Measurements from ENCODE around the gene TMEM88. TPM values are rescaled to one million over a fixed set of nuclear protein-coding genes. Genes with fewer than 3 reads are reported as not detected.

TMEM88 gene
- total RNA-seq, 2 experiments from 2014 or later: 0.41 to 4.0 TPM

DNA sequence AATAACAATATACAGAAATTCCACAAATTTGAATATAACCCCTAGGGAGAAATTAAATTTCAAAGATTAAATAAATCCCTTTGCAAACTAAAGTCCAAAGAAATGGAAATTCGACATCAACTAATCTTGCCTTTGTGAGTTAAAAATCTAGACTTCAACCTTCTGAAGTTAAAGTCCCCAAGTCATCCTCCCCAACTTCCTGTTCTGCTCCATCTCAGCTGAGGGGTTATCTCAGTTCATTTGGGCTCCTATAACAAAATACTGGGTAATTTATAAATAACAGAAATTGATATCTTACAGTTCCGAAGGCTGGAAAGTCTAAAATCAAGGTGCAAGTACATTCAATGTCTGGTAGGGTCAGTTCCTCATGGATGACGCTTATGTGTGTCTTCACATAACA, 43.6 kb upstream of the TMEM88 start:
- TF ChIP-seq, protein P1, sequence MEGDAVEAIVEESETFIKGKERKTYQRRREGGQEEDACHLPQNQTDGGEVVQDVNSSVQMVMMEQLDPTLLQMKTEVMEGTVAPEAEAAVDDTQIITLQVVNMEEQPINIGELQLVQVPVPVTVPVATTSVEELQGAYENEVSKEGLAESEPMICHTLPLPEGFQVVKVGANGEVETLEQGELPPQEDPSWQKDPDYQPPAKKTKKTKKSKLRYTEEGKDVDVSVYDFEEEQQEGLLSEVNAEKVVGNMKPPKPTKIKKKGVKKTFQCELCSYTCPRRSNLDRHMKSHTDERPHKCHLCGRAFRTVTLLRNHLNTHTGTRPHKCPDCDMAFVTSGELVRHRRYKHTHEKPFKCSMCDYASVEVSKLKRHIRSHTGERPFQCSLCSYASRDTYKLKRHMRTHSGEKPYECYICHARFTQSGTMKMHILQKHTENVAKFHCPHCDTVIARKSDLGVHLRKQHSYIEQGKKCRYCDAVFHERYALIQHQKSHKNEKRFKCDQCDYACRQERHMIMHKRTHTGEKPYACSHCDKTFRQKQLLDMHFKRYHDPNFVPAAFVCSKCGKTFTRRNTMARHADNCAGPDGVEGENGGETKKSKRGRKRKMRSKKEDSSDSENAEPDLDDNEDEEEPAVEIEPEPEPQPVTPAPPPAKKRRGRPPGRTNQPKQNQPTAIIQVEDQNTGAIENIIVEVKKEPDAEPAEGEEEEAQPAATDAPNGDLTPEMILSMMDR (conservative IDR thresholded peaks at IDR 0.05; ENCODE audit: low read length): no peak
- TF ChIP-seq EZH2phosphoT487 (IDR thresholded peaks at IDR 0.05; ENCODE audit: borderline replicate concordance, low read depth, low read length): no peak
- Histone ChIP-seq H3K4me3 (ENCODE audit: low read depth, low read length, poor library complexity, severe bottlenecking) (no peak overlapping the region), H3K36me3 (ENCODE audit: insufficient read depth, low read length) (no peaks in the 10 kb centered on the region), H3K9me2 (ENCODE audit: insufficient read depth, low read length) (no peaks in the 10 kb centered on the region), H3K9me3 (ENCODE audit: low read length) (no peaks in the 10 kb centered on the region), H3K79me2 (ENCODE audit: insufficient read depth, low read depth, low read length) (no peaks in the 10 kb centered on the region), H3K27ac (ENCODE audit: low read depth, low read length, poor library complexity, severe bottlenecking) (no peak overlapping the region), H4K20me1 (ENCODE audit: insufficient read depth, low read length) (no peaks in the 10 kb centered on the region), H3K4me1 (ENCODE audit: insufficient read depth, low read length, poor library complexity, severe bottlenecking) (no peaks in the 10 kb centered on the region), H2AFZ (ENCODE audit: low read length) (no peak overlapping the region), H3K4me2 (ENCODE audit: low read length) (no peak overlapping the region)
- CTCF ChIA-PET (ENCODE audit: unreplicated experiment): no interaction called here
- DNase-seq (ENCODE audit: low spot score): no peak
- BruUV-seq (replicated peaks): no TSS peak
- POLR2A ChIA-PET: interaction anchor here (0.5 kb wide), 1 partner anchor 93 kb away, joined by 3 read pairs; no protein-coding TSS in a partner anchor
- intact Hi-C loops (cut with micrococcal nuclease; ENCODE audit: unreplicated experiment): loop anchor here (10.0 kb wide), 1 partner anchor 66 kb away; no protein-coding TSS in a partner anchor

DNA sequence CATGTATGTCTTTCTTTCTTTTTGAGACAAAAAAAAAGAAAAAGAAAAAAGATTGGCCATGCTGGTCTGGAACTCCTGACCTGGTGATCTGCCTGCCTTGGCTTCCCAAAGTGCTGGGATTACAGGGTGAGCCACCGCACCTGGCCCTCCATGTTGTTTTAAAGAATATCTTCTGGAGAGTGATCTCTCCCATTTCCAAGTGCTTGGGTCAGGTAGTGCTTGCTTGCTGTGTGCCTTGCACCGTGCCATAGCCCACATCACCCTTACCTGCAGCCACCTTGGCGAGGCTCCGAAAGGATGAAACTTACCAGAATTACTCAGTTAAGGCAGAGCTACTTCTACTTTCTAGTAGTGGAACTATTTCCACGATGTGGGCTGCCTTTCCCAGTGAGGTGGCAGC, 39.9 kb upstream of the TMEM88 start:
- Histone ChIP-seq H3K27ac (ENCODE audit: low read depth, low read length, poor library complexity, severe bottlenecking) (no peak overlapping the region), H2AFZ (ENCODE audit: low read length) (no peak overlapping the region), H3K79me2 (ENCODE audit: insufficient read depth, low read depth, low read length) (no peaks in the 10 kb centered on the region), H3K9me2 (ENCODE audit: insufficient read depth, low read length) (no peaks in the 10 kb centered on the region), H4K20me1 (ENCODE audit: insufficient read depth, low read length) (no peaks in the 10 kb centered on the region), H3K4me2 (ENCODE audit: low read length) (no peak overlapping the region), H3K4me3 (ENCODE audit: low read depth, low read length, poor library complexity, severe bottlenecking) (no peak overlapping the region), H3K4me1 (ENCODE audit: insufficient read depth, low read length, poor library complexity, severe bottlenecking) (no peaks in the 10 kb centered on the region), H3K9me3 (ENCODE audit: low read length) (no peaks in the 10 kb centered on the region), H3K36me3 (ENCODE audit: insufficient read depth, low read length) (no peaks in the 10 kb centered on the region)
- POLR2A ChIA-PET: no interaction called here
- TF ChIP-seq, protein P1 (conservative IDR thresholded peaks at IDR 0.05; ENCODE audit: low read length): no peak
- TF ChIP-seq EZH2phosphoT487 (IDR thresholded peaks at IDR 0.05; ENCODE audit: borderline replicate concordance, low read depth, low read length): no peak
- no TSS peak for BruUV-seq (replicated peaks)
- intact Hi-C loops (cut with micrococcal nuclease; ENCODE audit: unreplicated experiment): loop anchor here (10.0 kb wide), 1 partner anchor 70 kb away; no protein-coding TSS in a partner anchor
- CTCF ChIA-PET (ENCODE audit: unreplicated experiment): no interaction called here
- no peak for DNase-seq (ENCODE audit: low spot score)

DNA sequence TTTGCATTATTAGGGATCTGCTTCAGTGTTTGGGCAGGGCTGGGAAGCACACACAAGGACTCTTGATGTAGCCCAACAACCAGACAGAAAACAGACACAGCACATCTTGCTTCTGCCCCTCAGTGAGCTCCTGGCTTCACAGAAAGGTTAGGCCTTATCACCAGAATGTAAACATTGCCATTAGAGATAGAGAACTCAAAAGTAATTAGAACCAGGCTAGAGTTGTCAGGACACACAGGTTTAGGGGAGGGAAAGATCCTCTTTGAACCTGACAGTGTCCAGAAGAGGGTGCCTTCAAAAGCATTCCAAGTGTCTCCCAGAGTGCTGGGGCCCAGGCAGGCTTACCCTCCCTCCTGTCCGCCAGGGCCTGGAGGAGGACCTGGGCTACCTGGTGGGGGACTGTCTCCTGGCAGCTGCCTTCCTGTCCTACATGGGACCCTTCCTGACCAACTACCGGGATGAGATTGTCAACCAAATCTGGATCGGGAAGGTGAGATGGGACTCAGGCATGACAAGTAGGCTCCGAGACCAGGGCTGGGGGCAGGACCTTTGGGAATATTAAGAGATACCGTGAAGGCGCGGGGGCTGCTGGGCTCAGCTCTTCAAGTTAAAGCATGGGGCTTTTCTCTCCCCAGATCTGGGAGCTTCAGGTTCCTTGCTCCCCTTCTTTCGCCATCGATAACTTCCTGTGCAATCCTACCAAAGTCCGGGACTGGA, 37.8 kb upstream of the TMEM88 start:
- BruUV-seq (replicated peaks): no TSS peak
- Histone ChIP-seq H3K9me3 (ENCODE audit: low read length) (no peaks in the 10 kb centered on the region), H3K79me2 (ENCODE audit: insufficient read depth, low read depth, low read length) (no peaks in the 10 kb centered on the region), H2AFZ (ENCODE audit: low read length) (no peak overlapping the region), H4K20me1 (ENCODE audit: insufficient read depth, low read length) (no peaks in the 10 kb centered on the region), H3K4me1 (ENCODE audit: insufficient read depth, low read length, poor library complexity, severe bottlenecking) (no peaks in the 10 kb centered on the region), H3K27ac (ENCODE audit: low read depth, low read length, poor library complexity, severe bottlenecking) (no peak overlapping the region), H3K4me3 (ENCODE audit: low read depth, low read length, poor library complexity, severe bottlenecking) (no peak overlapping the region), H3K36me3 (ENCODE audit: insufficient read depth, low read length) (no peaks in the 10 kb centered on the region), H3K4me2 (ENCODE audit: low read length) (no peak overlapping the region), H3K9me2 (ENCODE audit: insufficient read depth, low read length) (no peaks in the 10 kb centered on the region)
- ChIA-PET CTCF (ENCODE audit: unreplicated experiment) (no interaction called here), POLR2A (no interaction called here)
- intact Hi-C loops (cut with micrococcal nuclease; ENCODE audit: unreplicated experiment): loop anchor here (10.0 kb wide), 1 partner anchor 72 kb away; no protein-coding TSS in a partner anchor
- no peak for DNase-seq (ENCODE audit: low spot score)
- TF ChIP-seq, protein P1 (conservative IDR thresholded peaks at IDR 0.05; ENCODE audit: low read length): no peak
- TF ChIP-seq EZH2phosphoT487 (IDR thresholded peaks at IDR 0.05; ENCODE audit: borderline replicate concordance, low read depth, low read length): no peak
